Activated naive CD8-positive, alpha-beta T cell treated with anti-CD3 and anti-CD28 coated beads, Interleukin-2, amount 50 U/mL, for 16 hours (primary cell): Measurements from ENCODE around the gene CDK14.
"Not testable (repeated sequence)": the region's sequence is repeated elsewhere in the genome, so short reads cannot be mapped to it uniquely, and the experiment has no call there.

Source experiments
- DNase-seq: peaks from one replicate; pipeline ENCODE4 v3.0.0-alpha.2; 2020; ENCODE audit warnings: low read depth, low spot score

The CDK14 gene

DNA sequence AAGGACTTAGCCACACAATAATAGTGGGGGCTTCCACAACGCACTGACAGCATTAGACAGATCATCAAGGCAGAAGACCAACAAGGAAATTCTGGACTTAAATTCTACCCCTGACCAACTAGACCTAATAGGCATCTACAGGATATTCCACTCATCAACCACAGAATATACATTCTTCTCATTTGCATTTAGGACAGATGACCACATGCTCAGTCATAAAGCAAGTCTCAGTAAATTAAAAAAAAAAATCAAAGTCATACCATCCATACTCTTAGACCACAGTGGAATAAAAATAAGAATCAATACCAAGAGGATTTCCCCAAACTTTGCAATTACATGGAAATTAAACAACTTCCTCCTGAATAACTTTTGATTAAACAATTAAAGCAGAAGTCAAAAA lies 155.9 kb downstream of the CDK14 start:
- no peak for DNase-seq

- no peak for DNase-seq
These were observed 158.9 kb downstream of the CDK14 start for GRCh38 chr7:90755041-90755440.

GRCh38 chr7:90756366-90756765 lies 160.2 kb downstream of the CDK14 start:
- DNase-seq = no peak

DNA sequence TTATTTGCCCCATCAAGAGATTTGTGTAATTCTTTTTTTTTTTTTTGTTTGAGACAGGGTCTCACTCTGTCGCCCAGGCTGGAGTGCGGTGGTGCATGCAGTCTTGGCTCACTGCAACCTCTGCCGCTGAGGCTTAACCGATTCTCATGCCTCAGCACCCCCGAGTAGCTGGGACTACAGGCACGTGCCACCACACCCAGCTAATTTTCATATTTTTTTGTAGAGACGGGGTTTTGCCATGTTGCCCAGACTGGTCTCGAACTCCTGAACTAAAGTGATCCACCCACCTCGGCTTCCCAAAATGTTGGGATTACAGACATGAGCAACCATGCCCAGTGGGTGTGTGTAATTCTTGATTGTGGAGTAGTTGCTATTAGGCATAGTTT lies 161.4 kb downstream of the CDK14 start:
- not testable (repeated sequence) for DNase-seq

DNA sequence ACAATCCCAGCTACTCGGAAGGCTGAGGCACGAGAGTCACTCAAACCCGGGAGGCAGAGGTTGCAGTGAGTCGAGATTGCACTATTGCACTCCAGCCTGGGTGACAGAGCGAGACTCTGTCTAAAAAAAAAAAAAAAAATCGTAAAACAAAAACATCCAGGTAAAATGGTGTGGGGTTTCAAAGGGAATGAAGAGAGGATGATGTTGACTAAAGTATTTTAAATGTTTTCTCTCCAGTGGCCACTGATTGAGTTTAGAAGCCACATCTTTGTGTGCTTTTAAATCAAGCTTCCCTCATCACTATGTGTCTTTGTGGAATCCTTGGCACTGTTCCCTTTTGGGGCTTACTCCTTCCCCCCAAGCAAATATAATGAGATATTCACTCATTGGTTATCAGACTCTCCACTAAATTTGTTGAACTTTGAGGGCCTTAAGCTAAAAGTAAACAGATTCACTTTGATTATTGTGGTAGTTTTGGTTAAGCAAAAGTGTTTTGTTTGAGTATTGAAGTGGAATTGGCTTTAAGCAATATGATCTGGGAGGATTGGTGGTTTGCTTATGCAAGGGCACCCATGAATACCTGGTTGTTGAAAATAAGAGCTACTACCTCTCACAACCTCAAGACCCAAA lies 162.9 kb downstream of the CDK14 start:
- DNase-seq = no peak

GRCh38 chr7:90759710-90760109 lies 163.6 kb downstream of the CDK14 start:
- DNase-seq = no peak

GRCh38 chr7:90760892-90761291 lies 164.8 kb downstream of the CDK14 start:
- DNase-seq = no peak

GRCh38 chr7:90761584-90761983 lies 165.5 kb downstream of the CDK14 start:
- DNase-seq = no peak

DNA sequence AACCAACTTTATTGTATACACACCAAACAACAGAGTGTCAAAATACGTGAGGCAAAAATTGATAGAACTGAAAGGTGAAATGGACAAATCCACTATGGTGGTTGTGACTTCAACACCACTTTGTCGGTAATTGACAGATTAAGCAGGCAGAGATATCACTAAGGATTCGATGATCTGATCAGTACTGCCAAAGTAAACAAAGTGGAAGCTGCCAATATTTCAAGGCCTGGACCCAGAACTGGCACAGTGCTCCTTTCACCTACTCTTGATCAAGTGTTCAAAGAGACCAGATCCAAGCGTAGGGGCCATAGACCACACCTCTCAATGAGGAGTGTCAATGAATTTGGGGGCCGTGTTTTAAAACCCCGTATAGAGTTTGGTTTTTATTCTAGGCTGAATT lies 167.0 kb downstream of the CDK14 start:
- DNase-seq = no peak

DNA sequence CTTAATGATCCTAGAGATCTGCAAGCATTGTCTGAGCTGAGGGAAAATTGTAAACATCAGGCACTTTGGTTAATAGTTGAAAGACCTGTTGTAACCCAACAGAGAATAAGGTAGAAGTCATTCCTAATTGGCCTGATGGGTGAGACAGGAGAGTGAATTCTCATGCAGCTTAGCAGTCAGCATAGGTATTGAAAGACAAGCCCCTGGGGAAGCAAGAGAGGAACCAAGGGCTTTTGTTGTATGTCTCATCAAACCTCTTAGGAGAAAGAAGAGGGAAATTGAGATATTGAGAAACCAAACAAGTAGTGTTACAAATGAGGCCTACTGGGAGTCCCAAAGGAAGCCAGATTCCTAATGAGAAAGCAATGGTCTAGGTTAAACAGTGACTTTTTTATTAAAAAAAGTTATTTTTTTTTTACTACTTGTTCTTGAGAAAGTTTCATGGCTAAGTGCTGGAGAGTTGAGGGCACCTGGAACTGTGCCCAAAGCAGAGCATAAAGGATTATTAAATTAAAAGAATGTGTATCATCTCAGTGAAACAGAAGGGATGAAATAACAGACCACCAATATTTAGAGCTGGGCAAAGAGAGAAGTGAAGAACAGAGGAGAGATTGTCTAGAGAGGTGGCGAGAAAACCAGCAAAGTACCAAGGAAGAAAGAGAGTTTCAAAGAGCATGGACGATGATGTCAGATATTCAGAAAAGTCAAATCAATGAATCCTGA lies 168.9 kb downstream of the CDK14 start:
- DNase-seq = no peak

DNA sequence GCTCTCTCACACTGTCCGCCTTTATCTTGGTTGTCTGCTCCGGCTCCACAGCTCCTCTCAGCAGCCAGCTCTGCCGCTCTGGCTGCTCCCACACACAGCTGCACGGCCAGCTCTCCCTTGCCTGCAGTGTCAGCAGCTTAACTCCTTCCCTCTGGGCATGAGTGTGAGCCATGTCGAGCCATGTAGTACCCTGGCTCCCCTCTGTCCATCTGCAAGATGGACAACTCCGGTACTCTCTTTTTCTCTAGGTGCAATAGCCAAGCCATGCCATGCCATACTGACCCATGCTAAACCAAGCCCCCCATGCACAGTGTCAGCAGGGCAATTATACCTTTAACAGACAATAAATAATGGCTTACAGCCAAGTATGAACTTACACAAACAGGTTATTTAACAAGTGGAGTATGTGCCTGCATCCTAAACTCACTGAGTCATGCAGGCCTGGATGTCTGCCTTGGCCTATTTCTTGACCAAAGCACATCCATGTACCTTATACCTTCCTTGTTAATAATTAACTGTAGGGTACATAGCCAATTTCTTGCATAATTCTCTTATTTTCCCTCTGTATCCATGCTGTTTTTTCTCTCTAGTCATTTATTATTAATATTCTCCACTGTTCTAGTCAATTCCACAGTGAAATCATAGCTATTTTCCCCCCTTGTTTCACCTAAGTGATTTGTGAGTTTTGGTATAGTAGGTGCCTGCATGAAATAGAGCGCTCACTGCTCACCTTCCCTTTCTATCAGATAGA lies 170.9 kb downstream of the CDK14 start:
- no peak for DNase-seq

GRCh38 chr7:90768301-90768700 lies 172.2 kb downstream of the CDK14 start:
- no peak for DNase-seq

GRCh38 chr7:90769036-90769435 lies 172.9 kb downstream of the CDK14 start:
- DNase-seq = no peak

DNA sequence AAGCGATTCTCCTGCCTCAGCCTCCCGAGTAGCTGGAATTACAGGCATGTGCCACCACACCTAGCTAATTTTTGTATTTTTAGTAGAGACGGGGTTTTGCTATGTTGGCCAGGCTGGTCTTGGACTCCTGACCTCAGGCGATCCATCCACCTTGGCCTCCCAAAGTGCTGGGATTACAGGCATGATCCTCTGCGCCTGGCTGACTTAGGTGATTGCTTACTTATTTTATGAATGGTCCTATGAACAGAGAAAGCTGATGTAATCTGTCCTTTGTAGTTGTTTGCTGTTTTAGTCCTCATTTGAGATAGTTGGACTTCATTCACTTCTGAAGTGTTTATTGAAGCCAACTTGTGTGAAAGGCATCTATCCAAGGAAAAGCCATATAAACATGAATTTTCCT lies 173.4 kb downstream of the CDK14 start:
- not testable (repeated sequence) for DNase-seq

DNA sequence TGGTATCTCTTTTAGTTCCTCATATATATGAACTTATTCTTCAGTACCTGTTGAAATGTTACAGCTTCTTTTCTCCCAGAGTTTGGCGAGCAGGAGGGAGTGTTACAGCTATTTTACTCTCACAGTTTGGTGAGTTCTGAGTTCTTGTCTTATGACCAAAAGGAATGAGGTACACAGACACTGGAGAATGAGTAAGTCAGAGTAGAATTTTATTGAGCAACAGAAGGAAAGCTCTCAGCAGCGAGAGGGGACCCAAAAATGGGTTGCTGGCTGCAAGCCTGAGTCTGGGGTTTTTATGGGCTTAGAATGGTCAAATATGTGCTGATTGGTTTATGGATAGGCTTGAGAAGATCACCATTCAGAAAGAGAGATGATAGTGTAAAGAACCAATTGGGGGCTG lies 175.2 kb downstream of the CDK14 start:
- no peak for DNase-seq

DNA sequence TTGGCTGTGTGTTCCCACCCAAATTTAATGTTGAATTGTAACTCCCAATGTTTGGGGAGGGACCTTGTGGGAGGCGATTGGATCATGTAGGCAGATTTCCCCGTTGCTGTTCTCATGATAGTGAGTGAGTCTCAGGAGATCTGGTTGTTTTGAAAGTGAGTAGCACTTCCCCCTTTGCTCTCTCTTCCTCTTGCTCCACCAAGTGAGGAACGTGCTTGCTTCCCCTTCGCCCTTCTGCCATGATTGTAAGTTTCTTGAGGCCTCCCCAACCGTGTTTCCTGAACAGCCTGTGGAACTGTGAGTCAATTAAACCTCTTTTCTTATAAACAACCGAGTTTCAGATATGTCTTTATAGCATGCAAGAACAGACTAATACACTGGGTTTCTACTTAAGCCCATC lies 176.3 kb downstream of the CDK14 start:
- DNase-seq = no peak

GRCh38 chr7:90773269-90773668 lies 177.1 kb downstream of the CDK14 start:
- DNase-seq = no peak

GRCh38 chr7:90774706-90775105 lies 178.6 kb downstream of the CDK14 start:
- no peak for DNase-seq

GRCh38 chr7:90775383-90775965 lies 179.4 kb downstream of the CDK14 start:
- no peak for DNase-seq

DNA sequence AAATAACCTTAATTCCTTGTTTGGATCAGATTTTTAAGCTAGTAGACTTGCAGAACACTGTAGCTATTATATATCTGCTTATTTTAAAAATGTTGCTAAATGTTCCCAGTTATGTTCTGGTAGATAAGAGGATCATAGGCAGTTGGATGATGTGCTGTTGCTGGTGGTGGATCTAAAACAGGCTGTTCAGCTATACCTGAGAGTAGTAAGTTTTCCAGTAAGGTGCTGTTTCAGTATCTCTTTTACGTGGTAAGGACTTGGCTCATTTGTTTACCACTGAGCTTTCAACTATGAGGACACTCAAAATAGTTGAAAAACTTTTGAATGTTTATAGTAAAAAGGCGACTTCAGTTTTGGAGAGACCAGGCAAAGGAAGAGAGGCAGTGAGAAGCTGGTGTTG lies 180.9 kb downstream of the CDK14 start:
- DNase-seq = no peak

DNA sequence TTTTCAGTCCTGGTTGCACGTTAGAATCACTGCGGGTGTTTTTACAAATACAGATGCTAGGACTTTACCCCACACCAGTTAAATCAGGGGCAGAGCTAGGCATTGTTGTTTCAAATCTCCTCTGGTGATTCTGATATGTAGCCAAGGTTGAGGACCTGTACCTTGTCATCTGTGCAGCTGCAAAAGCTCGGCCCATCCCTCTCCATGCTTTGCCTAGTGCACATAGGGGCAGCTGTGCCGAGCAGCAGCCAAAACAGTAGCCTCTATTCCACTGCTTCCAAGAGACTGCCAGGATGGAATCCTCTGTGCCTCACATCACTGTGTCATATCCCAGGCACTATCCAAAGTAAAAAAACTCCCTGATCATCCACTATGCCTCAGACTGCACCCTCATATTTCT lies 181.3 kb downstream of the CDK14 start:
- no peak for DNase-seq

DNA sequence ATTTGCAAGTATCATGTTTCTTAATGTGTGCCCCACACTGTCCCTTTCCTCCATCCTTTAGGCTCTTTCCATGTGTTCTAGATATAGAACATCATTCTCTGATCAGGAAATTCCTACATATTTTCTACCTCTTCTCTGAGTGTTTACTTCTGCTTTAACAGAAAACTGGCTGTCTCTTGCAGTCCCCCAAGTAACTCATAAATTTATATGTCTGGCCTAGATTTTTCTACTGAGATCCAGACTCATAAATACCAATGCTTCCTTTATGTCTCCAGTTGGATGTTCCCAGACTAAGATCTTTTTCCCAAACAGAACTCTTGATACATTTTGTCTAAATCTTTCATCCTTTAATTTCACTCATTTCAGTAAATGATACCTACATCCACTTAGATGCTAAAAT lies 181.8 kb downstream of the CDK14 start:
- no peak for DNase-seq

DNA sequence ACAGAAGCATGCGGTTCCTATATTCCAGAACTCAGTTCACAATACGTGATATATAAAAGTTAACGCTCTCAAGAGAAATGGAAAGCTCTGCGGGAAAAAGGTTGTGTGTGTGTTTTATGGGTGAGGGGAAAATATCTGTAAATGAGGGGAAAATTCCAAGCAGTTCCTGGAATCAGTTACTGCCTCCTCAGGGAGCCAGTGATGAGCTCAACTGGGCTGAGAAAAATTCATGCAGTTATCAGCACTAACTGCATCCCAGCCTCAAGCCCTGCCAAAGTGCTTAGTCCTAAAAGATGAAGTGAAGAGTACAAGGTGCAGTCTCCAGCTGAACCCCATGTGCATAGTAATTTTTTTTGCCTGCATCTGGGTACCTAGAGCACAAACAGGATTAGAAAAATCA lies 191.9 kb downstream of the CDK14 start:
- DNase-seq = no peak
